CD14-positive monocyte (primary cell): ENCODE data around the gene MEOX1. TPM values are rescaled to one million over a fixed set of nuclear protein-coding genes. Genes with fewer than 3 reads are reported as not detected.

Experiments used
- DNase-seq, 3 donors: peaks; one replicate each; pipeline ENCODE4 v3.0.0-alpha.2; 2011 to 2022
- H2AFZ ChIP-seq: 2 replicates; pipeline ENCODE4 v1.6.0; 2012; ENCODE audit warnings: mild to moderate bottlenecking, low read depth, low read length, inconsistent platforms; ENCODE audit not compliant: insufficient read depth, poor library complexity, severe bottlenecking
- H3K27ac ChIP-seq, 2 donors: 1 replicate in 1 of 2; 2 replicates in 1 of 2; pipeline ENCODE4 v1.5.1; 2012 to 2013; ENCODE audit warnings: low read length in 2 of 2, control low read depth in 1 of 2, inconsistent platforms in 1 of 2, low read depth in 1 of 2, mild to moderate bottlenecking in 1 of 2
- H3K27me3 ChIP-seq, 2 donors: one replicate each; pipeline versions ENCODE4 v1.6.0 to v1.6.1; 2011 to 2013; ENCODE audit warnings: low read length in 2 of 2; ENCODE audit not compliant: control insufficient read depth in 2 of 2, insufficient read depth in 2 of 2
- H3K36me3 ChIP-seq, 2 donors: replicated peaks in 1 of 2; 1 replicate in 1 of 2; 2 replicates in 1 of 2; pipeline versions ENCODE4 v1.5.1 to v1.6.1; 2012 to 2013; ENCODE audit warnings: low read length in 2 of 2, control low read depth in 1 of 2, inconsistent platforms in 1 of 2, mild to moderate bottlenecking in 1 of 2; ENCODE audit not compliant: insufficient read depth in 2 of 2, control insufficient read depth in 1 of 2
- H3K4me1 ChIP-seq, 2 donors: 1 replicate in 1 of 2; 2 replicates in 1 of 2; pipeline versions ENCODE4 v1.5.1 to v1.6.1; 2012 to 2013; ENCODE audit warnings: low read length in 2 of 2, control low read depth in 1 of 2, inconsistent platforms in 1 of 2, mild to moderate bottlenecking in 1 of 2, moderate library complexity in 1 of 2; ENCODE audit not compliant: insufficient read depth in 2 of 2, control insufficient read depth in 1 of 2
- H3K4me2 ChIP-seq: replicated peaks from 2 replicates; pipeline ENCODE3; 2012; ENCODE audit warnings: low read length, moderate library complexity, mild to moderate bottlenecking; ENCODE audit not compliant: poor library complexity, severe bottlenecking; ENCODE audit errors: extremely low read depth
- H3K4me3 ChIP-seq, 3 experiments: fragments of 200-600 bp in 1 of 3; sonication (generic) in 1 of 3; replicated peaks in 1 of 3; 1 replicate in 2 of 3; 2 replicates in 1 of 3; pipeline ENCODE4 v1.5.1; 2011 to 2013; ENCODE audit warnings: low read length in 3 of 3, mild to moderate bottlenecking in 3 of 3, control low read depth in 2 of 3, low read depth in 2 of 3, inconsistent platforms in 1 of 3, moderate library complexity in 1 of 3
- H3K79me2 ChIP-seq: 2 replicates; pipeline ENCODE4 v1.6.0; 2012; ENCODE audit warnings: mild to moderate bottlenecking, control low read depth, inconsistent platforms, low read length, moderate library complexity; ENCODE audit not compliant: insufficient read depth
- H3K9ac ChIP-seq: 2 replicates; pipeline ENCODE4 v1.6.0; 2017; ENCODE audit warnings: low read length, mild to moderate bottlenecking; ENCODE audit not compliant: insufficient read depth, poor library complexity, severe bottlenecking
- H3K9me3 ChIP-seq, 2 donors: replicated peaks in 1 of 2; 1 replicate in 1 of 2; 2 replicates in 1 of 2; pipeline versions ENCODE4 v1.5.1 to v1.6.1; 2012 to 2013; ENCODE audit warnings: low read length in 2 of 2, control low read depth in 1 of 2; ENCODE audit not compliant: control insufficient read depth in 1 of 2, insufficient read depth in 1 of 2
- H4K20me1 ChIP-seq: 2 replicates; pipeline ENCODE4 v1.6.0; 2012; ENCODE audit warnings: mild to moderate bottlenecking, low read length, control low read depth, moderate library complexity; ENCODE audit not compliant: insufficient read depth
- H3K27ac Mint-ChIP-seq, 7 donors: one replicate each; pipeline ENCODE4 v1.8.0; 2020; ENCODE audit warnings: mild to moderate bottlenecking in 7 of 7, mixed read lengths in 7 of 7, moderate library complexity in 6 of 7, inconsistent platforms in 2 of 7
- H3K27me3 Mint-ChIP-seq, 3 donors: one replicate each; pipeline ENCODE4 v1.8.0; 2021 to 2022; ENCODE audit warnings: low read depth in 3 of 3, mild to moderate bottlenecking in 3 of 3, mixed read lengths in 3 of 3, moderate library complexity in 3 of 3, inconsistent platforms in 1 of 3
- H3K36me3 Mint-ChIP-seq, 2 donors: one replicate each; pipeline ENCODE4 v1.8.0; 2020; ENCODE audit warnings: mixed read lengths in 2 of 2, inconsistent platforms in 1 of 2, mild to moderate bottlenecking in 1 of 2
- H3K4me1 Mint-ChIP-seq: one replicate; pipeline ENCODE4 v1.8.0; 2020; ENCODE audit warnings: mild to moderate bottlenecking, mixed read lengths
- H3K4me3 Mint-ChIP-seq, 2 donors: one replicate each; pipeline ENCODE4 v1.8.0; 2020; ENCODE audit warnings: mild to moderate bottlenecking in 2 of 2, mixed read lengths in 2 of 2, moderate library complexity in 1 of 2
- H3K9me3 Mint-ChIP-seq, 7 donors: one replicate each; pipeline ENCODE4 v1.8.0; 2020 to 2022; ENCODE audit warnings: mixed read lengths in 7 of 7, mild to moderate bottlenecking in 6 of 7, moderate library complexity in 6 of 7, inconsistent platforms in 2 of 7
- WGBS: methylation state at CpG from one replicate; pipeline ENCODE4 v1.1.5; 2013; ENCODE audit warnings: missing lambda C conversion rate; ENCODE audit not compliant: insufficient coverage; 5-methylcytosine and 5-hydroxymethylcytosine counted together
- intact Hi-C, 2 donors: fragments of 100-400 bp; cut with micrococcal nuclease; formaldehyde crosslinking; loops; one replicate each; pipeline versions ENCODE4 v1.15.0 to v1.15.1; 2023
- polyA plus RNA-seq, 3 donors: library from polyadenylated mRNA; depleted of rRNA in 1 of 3; unstranded in 2 of 3; stranded (reverse) in 1 of 3; fragments of 300-500 nt in 2 of 3; fragments of >200 nt in 1 of 3; fragmentation: Illumina TruSeq in 2 of 3; gene quantifications; 1 replicate in 2 of 3; 2 replicates in 1 of 3; pipeline ENCODE4 v1.2.3, GENCODE V29; 2012 to 2021
- TF ChIP-seq, protein P1 (sequence below): fragments of 200-600 bp; IDR thresholded peaks from one replicate; pipeline ENCODE4 v1.8.0; 2022; ENCODE audit warnings: antibody characterized with exemption, mild to moderate bottlenecking

The MEOX1 gene
- polyA plus RNA-seq, 3 donors: 0.06 TPM; not detected in 2

DNA sequence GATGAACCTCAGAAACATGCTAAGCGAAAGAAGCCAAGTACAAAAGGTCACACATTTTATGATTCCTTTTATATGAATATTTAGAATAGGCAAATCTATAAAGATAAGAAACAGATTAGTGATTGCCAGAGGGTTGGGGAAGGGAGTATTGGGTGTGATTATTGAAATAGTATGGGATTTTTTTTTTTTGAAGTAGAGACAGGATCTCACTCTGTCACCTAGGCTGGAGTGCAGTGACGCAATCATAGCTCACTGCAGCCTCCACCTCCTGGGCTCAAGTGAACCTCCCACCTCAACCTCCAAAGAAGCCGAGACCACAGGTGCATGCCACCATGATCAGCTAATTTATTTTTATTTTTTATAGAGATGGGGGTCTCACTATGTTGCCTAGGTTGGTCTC lies 35.7 kb downstream of the MEOX1 start:
- Histone ChIP-seq H4K20me1 (no peaks in the 10 kb centered on the region), H3K4me3 (no peak overlapping the region), H3K27ac (no peak overlapping the region), H3K9me3 (no peaks in the 10 kb centered on the region), H3K4me2 (no peak overlapping the region), H3K36me3 (no peaks in the 10 kb centered on the region), H3K9ac (no peak overlapping the region), H2AFZ (no peak overlapping the region), H3K27me3 (no peaks in the 10 kb centered on the region), H3K79me2 (no peaks in the 10 kb centered on the region), H3K4me1 (no peaks in the 10 kb centered on the region)
- Mint-ChIP-seq H3K4me1 (peaks cover 3% of the 10 kb centered on the region), H3K27ac (no peak overlapping the region), H3K27me3 (peaks cover 3 to 29% (median 12%) of the 10 kb centered on the region in 3 donors), H3K36me3 (no peaks in the 10 kb centered on the region), H3K4me3 (no peak overlapping the region), H3K9me3 (no peaks in the 10 kb centered on the region)
- TF ChIP-seq, protein P1, sequence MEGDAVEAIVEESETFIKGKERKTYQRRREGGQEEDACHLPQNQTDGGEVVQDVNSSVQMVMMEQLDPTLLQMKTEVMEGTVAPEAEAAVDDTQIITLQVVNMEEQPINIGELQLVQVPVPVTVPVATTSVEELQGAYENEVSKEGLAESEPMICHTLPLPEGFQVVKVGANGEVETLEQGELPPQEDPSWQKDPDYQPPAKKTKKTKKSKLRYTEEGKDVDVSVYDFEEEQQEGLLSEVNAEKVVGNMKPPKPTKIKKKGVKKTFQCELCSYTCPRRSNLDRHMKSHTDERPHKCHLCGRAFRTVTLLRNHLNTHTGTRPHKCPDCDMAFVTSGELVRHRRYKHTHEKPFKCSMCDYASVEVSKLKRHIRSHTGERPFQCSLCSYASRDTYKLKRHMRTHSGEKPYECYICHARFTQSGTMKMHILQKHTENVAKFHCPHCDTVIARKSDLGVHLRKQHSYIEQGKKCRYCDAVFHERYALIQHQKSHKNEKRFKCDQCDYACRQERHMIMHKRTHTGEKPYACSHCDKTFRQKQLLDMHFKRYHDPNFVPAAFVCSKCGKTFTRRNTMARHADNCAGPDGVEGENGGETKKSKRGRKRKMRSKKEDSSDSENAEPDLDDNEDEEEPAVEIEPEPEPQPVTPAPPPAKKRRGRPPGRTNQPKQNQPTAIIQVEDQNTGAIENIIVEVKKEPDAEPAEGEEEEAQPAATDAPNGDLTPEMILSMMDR: no peak
- WGBS: no CpG with 5 or more reads among the region's 3 CpGs
- intact Hi-C loops: no loop called here
- DNase-seq: no peak

DNA sequence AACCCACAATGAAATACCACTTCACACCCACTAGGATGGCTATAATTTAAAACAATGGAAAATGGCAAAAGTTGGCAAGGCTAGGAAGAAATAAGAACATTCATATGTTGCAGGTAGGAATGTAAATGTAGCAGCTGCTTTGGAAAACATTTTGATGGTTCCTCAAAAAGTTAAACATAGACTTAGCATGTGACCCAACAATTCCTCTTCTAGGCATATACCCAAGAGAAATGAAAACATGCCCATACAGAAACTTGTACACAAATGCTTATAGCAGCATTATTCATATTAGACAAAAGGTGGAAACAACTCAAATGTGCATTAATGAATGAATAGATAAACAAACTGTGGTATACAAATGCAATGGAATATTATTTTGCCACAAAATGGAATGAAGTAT lies 36.1 kb downstream of the MEOX1 start:
- Histone ChIP-seq H3K4me2 (no peak overlapping the region), H3K9me3 (no peaks in the 10 kb centered on the region), H3K27ac (no peak overlapping the region), H4K20me1 (no peaks in the 10 kb centered on the region), H2AFZ (no peak overlapping the region), H3K9ac (no peak overlapping the region), H3K4me3 (no peak overlapping the region), H3K36me3 (no peaks in the 10 kb centered on the region), H3K4me1 (no peaks in the 10 kb centered on the region), H3K79me2 (no peaks in the 10 kb centered on the region), H3K27me3 (no peaks in the 10 kb centered on the region)
- DNase-seq: no peak
- Mint-ChIP-seq H3K9me3 (no peaks in the 10 kb centered on the region), H3K4me3 (no peak overlapping the region), H3K4me1 (peaks cover 3% of the 10 kb centered on the region), H3K27me3 (peaks cover 3 to 29% (median 12%) of the 10 kb centered on the region in 3 donors), H3K27ac (no peak overlapping the region), H3K36me3 (no peaks in the 10 kb centered on the region)
- TF ChIP-seq, protein P1: no peak
- intact Hi-C loops: no loop called here
